Suprapubic skin (tissue), 4 donors: Measurements from ENCODE around the gene ZNF431.

Experiments used
- EP300 ChIP-seq: sonication (generic); formaldehyde crosslinking; IDR thresholded peaks from one replicate; pipeline ENCODE4 v1.6.1; 2017; ENCODE audit warnings: antibody characterized with exemption
- POLR2A ChIP-seq, 2 donors: fragments of 450-650 bp; IDR thresholded peaks; one replicate each; pipeline ENCODE4 v1.6.1; 2017; ENCODE audit warnings: antibody characterized with exemption in 2 of 2, mild to moderate bottlenecking in 2 of 2, moderate library complexity in 2 of 2
- POLR2AphosphoS5 ChIP-seq, 3 donors: sonication (generic); formaldehyde crosslinking; IDR thresholded peaks; one replicate each; pipeline ENCODE4 v1.6.1; 2017; ENCODE audit warnings: antibody characterized with exemption in 3 of 3
- TF ChIP-seq, protein P1 (sequence below), 2 donors: fragments of 200-600 bp in 1 of 2; fragments of 450-650 bp in 1 of 2; sonication (generic) in 1 of 2; IDR thresholded peaks; one replicate each; pipeline ENCODE4 v1.5.1; 2016 to 2019; ENCODE audit warnings: antibody characterized with exemption in 2 of 2, mild to moderate bottlenecking in 1 of 2, moderate library complexity in 1 of 2

DNA sequence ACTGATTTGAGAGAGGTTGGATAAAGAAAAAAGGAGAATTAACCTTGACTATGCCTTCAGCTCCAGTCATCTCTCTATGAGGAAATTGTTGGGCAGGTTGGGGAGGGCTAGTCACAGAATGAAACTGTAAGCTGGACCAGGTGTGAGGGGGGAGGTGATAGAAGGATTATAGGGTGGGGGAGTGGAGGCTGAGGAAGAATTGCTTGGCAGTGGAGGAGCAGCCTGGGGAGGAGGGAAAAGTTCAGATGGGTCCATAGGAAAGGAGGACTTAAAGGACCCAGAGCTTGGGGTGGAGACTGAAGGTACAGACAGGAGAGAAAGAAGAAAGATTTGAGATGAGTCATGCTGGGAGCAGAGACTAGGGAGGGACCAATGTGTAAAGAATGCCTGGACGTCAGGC is 8.2 kb upstream of the ZNF431 start:
- TF ChIP-seq, protein P1, sequence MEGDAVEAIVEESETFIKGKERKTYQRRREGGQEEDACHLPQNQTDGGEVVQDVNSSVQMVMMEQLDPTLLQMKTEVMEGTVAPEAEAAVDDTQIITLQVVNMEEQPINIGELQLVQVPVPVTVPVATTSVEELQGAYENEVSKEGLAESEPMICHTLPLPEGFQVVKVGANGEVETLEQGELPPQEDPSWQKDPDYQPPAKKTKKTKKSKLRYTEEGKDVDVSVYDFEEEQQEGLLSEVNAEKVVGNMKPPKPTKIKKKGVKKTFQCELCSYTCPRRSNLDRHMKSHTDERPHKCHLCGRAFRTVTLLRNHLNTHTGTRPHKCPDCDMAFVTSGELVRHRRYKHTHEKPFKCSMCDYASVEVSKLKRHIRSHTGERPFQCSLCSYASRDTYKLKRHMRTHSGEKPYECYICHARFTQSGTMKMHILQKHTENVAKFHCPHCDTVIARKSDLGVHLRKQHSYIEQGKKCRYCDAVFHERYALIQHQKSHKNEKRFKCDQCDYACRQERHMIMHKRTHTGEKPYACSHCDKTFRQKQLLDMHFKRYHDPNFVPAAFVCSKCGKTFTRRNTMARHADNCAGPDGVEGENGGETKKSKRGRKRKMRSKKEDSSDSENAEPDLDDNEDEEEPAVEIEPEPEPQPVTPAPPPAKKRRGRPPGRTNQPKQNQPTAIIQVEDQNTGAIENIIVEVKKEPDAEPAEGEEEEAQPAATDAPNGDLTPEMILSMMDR (IDR thresholded peaks at IDR 0.05): no peak
- TF ChIP-seq POLR2AphosphoS5 (IDR thresholded peaks at IDR 0.05) (no peak), POLR2A (IDR thresholded peaks at IDR 0.05) (no peak), EP300 (no peak)
